K562 (cell line): ENCODE measurements around the gene HOXC5. TPM values are rescaled to one million over a fixed set of nuclear protein-coding genes. Genes with fewer than 3 reads are reported as not detected.

Source experiments
- ATAC-seq: fragments of 200-7000 bp; cut with Tn5 transposase; 3 replicates; pipeline ENCODE4 v1.9.1; 2020; ENCODE audit warnings: moderate library complexity
- BruUV-seq: library from RNA; stranded (reverse); fragments of 400-500 nt; replicated peaks from 2 replicates; lab custom pipeline; 2021; lab: Mats Ljungman, UMichigan
- CTCF ChIA-PET: fragments of 300-600 bp; formaldehyde crosslinking; extraction: SDS; loops from one replicate; lab custom pipeline; 2021; ENCODE audit warnings: low intra/inter-chr PET ratio; lab: Yijun Ruan, JAX
- POLR2A ChIA-PET: fragments of 300-600, 350-650 bp; sonication (Branson Sonifier 250); formaldehyde crosslinking; extraction: SDS; loops from one replicate; lab custom pipeline; 2021; ENCODE audit warnings: antibody characterized with exemption, inconsistent platforms; lab: Yijun Ruan, JAX
- DNase-seq, 4 experiments: peaks; one replicate each; pipeline versions ENCODE4 v3.0.0 to v3.0.0-alpha.2; 2011 to 2018; ENCODE audit warnings: low spot score in 3 of 4, mixed read lengths in 3 of 4; ENCODE audit errors: extremely low read depth in 1 of 4
- FAIRE-seq: peaks from 2 replicates; lab custom pipeline; 2011; peaks lifted over from hg19 to GRCh38; lab: Jason Lieb, UNC
- H2AFZ ChIP-seq: 2 replicates; pipeline ENCODE4 v1.6.0; 2011; ENCODE audit warnings: low read depth, low read length, control low read depth, inconsistent platforms
- H3K27ac ChIP-seq: fragments of 200-600 bp; 3 replicates; pipeline ENCODE4 v1.8.0; 2011; ENCODE audit warnings: low read depth, mild to moderate bottlenecking, control low read depth, inconsistent platforms, low read length, moderate library complexity, mixed read lengths; ENCODE audit errors: extremely low read depth
- H3K27me3 ChIP-seq, 2 experiments: fragments of 300-600 bp in 1 of 2; 2 replicates in 1 of 2; 3 replicates in 1 of 2; pipeline versions ENCODE4 v1.6.0 to v1.8.0; 2011; ENCODE audit warnings: inconsistent platforms in 2 of 2, low read length in 2 of 2, mild to moderate bottlenecking in 1 of 2, mixed read lengths in 1 of 2, moderate library complexity in 1 of 2; ENCODE audit not compliant: control insufficient read depth in 2 of 2, insufficient read depth in 2 of 2
- H3K36me3 ChIP-seq: fragments of 300-600 bp; 3 replicates; pipeline ENCODE4 v1.8.0; 2011; ENCODE audit warnings: mild to moderate bottlenecking, low read length, inconsistent platforms; ENCODE audit not compliant: control insufficient read depth, insufficient read depth
- H3K4me1 ChIP-seq, 2 experiments: fragments of 200-600 bp in 1 of 2; replicated peaks in 1 of 2; 2 replicates in 1 of 2; 3 replicates in 1 of 2; pipeline versions ENCODE4 v1.5.1 to v1.8.0; 2011; ENCODE audit warnings: inconsistent platforms in 2 of 2, low read length in 2 of 2, mild to moderate bottlenecking in 1 of 2, mixed read lengths in 1 of 2, moderate library complexity in 1 of 2; ENCODE audit not compliant: control insufficient read depth in 2 of 2, insufficient read depth in 2 of 2
- H3K4me2 ChIP-seq: 2 replicates; pipeline ENCODE4 v1.6.1; 2011; ENCODE audit warnings: low read length, control low read depth, inconsistent platforms, mixed read lengths; ENCODE audit not compliant: insufficient read depth
- H3K4me3 ChIP-seq: fragments of 200-600 bp; sonication (generic), shearing (Covaris generic); 2 replicates; pipeline ENCODE4 v1.5.1; 2016; ENCODE audit warnings: control low read depth, inconsistent platforms
- H3K79me2 ChIP-seq: fragments of 200-600 bp; 3 replicates; pipeline ENCODE4 v1.8.0; 2011; ENCODE audit warnings: low read length, inconsistent platforms; ENCODE audit not compliant: control insufficient read depth, insufficient read depth
- H3K9ac ChIP-seq, 2 experiments: 2 replicates each; pipeline versions ENCODE4 v1.6.0 to v1.6.1; 2011; ENCODE audit warnings: low read depth in 2 of 2, low read length in 2 of 2, control low read depth in 1 of 2, inconsistent platforms in 1 of 2, mild to moderate bottlenecking in 1 of 2, mixed read lengths in 1 of 2; ENCODE audit not compliant: insufficient read depth in 1 of 2
- H3K9me1 ChIP-seq: one replicate; pipeline ENCODE4 v1.6.0; 2011; ENCODE audit warnings: inconsistent platforms, mild to moderate bottlenecking, low read length, moderate library complexity; ENCODE audit not compliant: control insufficient read depth, insufficient read depth
- H3K9me3 ChIP-seq: replicated peaks from 2 replicates; pipeline ENCODE4 v1.5.1; 2011; ENCODE audit warnings: low read depth, low read length, inconsistent platforms; ENCODE audit not compliant: control insufficient read depth, insufficient read depth
- H4K20me1 ChIP-seq: replicated peaks from 2 replicates; pipeline ENCODE4 v1.6.1; 2011; ENCODE audit warnings: low read length, inconsistent platforms, mixed read lengths; ENCODE audit not compliant: control insufficient read depth, insufficient read depth
- BCOR ChIP-seq: fragments of 450-650 bp; IDR thresholded peaks from 2 replicates; pipeline ENCODE4 v1.6.1; 2016
- GTF2A2 ChIP-seq: IDR thresholded peaks from 2 replicates; pipeline ENCODE4 v1.6.1; 2016; ENCODE audit warnings: mild to moderate bottlenecking, missing genetic modification characterization, missing compliant biosample characterization
- HIVEP1 ChIP-seq: fragments of 250-450 bp; sonication (Bioruptor Pico); IDR thresholded peaks from 2 replicates; pipeline ENCODE4 v1.4.0; 2020; ENCODE audit warnings: mild to moderate bottlenecking
- HNRNPUL1 ChIP-seq: fragments of 200-400 bp; formaldehyde crosslinking; IDR thresholded peaks from 2 replicates; pipeline ENCODE4 v1.6.1; 2017; ENCODE audit warnings: low read length
- JUND ChIP-seq, 2 experiments: IDR thresholded peaks; 2 replicates in 1 of 2; 3 replicates in 1 of 2; pipeline ENCODE4 v1.6.1; 2011; ENCODE audit warnings: borderline replicate concordance in 2 of 2, low read depth in 2 of 2, low read length in 2 of 2, improper control_type of control experiment in 1 of 2, missing biosample characterization in 1 of 2, missing genetic modification characterization in 1 of 2, missing genetic modification reagents in 1 of 2
- POLR2H ChIP-seq: IDR thresholded peaks from 2 replicates; pipeline ENCODE4 v1.6.1; 2016; ENCODE audit warnings: missing genetic modification characterization, low read depth, mild to moderate bottlenecking, control low read depth, missing compliant biosample characterization, moderate library complexity
- SIRT6 ChIP-seq: IDR thresholded peaks from one replicate; pipeline ENCODE4 v1.6.1; 2012; ENCODE audit warnings: low read depth, mild to moderate bottlenecking, control low read depth, inconsistent platforms, low read length, moderate library complexity
- SMARCA5 ChIP-seq: fragments of 450-650 bp; IDR thresholded peaks from 2 replicates; pipeline ENCODE4 v1.6.1; 2016
- ZFPM2 ChIP-seq: fragments of 250-450 bp; sonication (Bioruptor Pico); IDR thresholded peaks from 2 replicates; pipeline ENCODE4 v1.5.1; 2022; ENCODE audit warnings: mild to moderate bottlenecking
- ZNF263 ChIP-seq: sonication (generic); formaldehyde crosslinking; IDR thresholded peaks from 2 replicates; pipeline ENCODE4 v1.8.0; 2022; ENCODE audit warnings: mild to moderate bottlenecking, missing genetic modification reagents, borderline replicate concordance
- ZNF717 ChIP-seq: fragments of 250-450 bp; sonication (Bioruptor Pico); IDR thresholded peaks from 2 replicates; pipeline ENCODE4 v1.5.0; 2021
- ZNF764 ChIP-seq: fragments of 250-450 bp; sonication (Bioruptor Pico); IDR thresholded peaks from 2 replicates; pipeline ENCODE4 v1.4.0; 2020; ENCODE audit warnings: low read depth, mild to moderate bottlenecking, moderate library complexity
- ZZZ3 ChIP-seq: fragments of 450-650 bp; IDR thresholded peaks from 2 replicates; pipeline ENCODE4 v1.6.1; 2016; ENCODE audit warnings: antibody characterized with exemption, mild to moderate bottlenecking, moderate library complexity
- WGBS: fragments of 100-300 bp; shearing (Covaris generic); methylation state at CpG from one replicate; pipeline ENCODE4 v1.1.6; 2016; ENCODE audit warnings: low coverage, mixed read lengths; ENCODE audit not compliant: insufficient coverage; ENCODE audit errors: missing lambda C conversion rate; 5-methylcytosine and 5-hydroxymethylcytosine counted together
- in situ Hi-C: fragments of 300-500 bp; cut with MboI; formaldehyde crosslinking; loops from 4 replicates; pipeline ENCODE4 v1.15.0; 2018; ENCODE audit warnings: inconsistent platforms, mixed read lengths
- intact Hi-C: fragments of 100-400 bp; cut with micrococcal nuclease; formaldehyde crosslinking; loops from 2 replicates; pipeline ENCODE4 v1.14.2; 2022
- polyA plus RNA-seq, 8 experiments: library from polyadenylated mRNA; depleted of rRNA in 4 of 8; stranded (reverse) in 5 of 8; unstranded in 3 of 8; fragments of >200 nt; fragmentation: Nextera tagmentation in 2 of 8; fragmentation: Illumina TruSeq in 1 of 8; extraction: Ambion mirVana in 2 of 8; extraction: Trizol in 1 of 8; gene quantifications; 2 replicates each; pipeline versions ENCODE4 v1.2.1 to v1.2.3, GENCODE V29; 2011 to 2014; ENCODE audit warnings: inconsistent platforms in 1 of 8, missing spikeins in 1 of 8
- total RNA-seq, 7 experiments: library from RNA; depleted of rRNA in 6 of 7; stranded (reverse); fragments of >200 nt in 6 of 7; fragmentation: Illumina TruSeq in 2 of 7; extraction: Trizol in 2 of 7; gene quantifications; 2 replicates each; pipeline versions ENCODE4 v1.2.1 to v1.2.3, GENCODE V29; 2011 to 2021; ENCODE audit warnings: low replicate concordance in 1 of 7
- TF ChIP-seq, protein P1 (sequence below): sonication (generic); formaldehyde crosslinking; IDR thresholded peaks from 2 replicates; pipeline ENCODE4 v1.8.1; 2023; ENCODE audit warnings: mild to moderate bottlenecking, missing genetic modification reagents

The HOXC5 gene
- total and polyA plus RNA-seq, 9 of the 15 experiments (the other 6 are each of a cell fraction or from before 2014, with no cell fraction given), result 0.10 to 0.44 (median 0.18) TPM; not detected in 4

DNA sequence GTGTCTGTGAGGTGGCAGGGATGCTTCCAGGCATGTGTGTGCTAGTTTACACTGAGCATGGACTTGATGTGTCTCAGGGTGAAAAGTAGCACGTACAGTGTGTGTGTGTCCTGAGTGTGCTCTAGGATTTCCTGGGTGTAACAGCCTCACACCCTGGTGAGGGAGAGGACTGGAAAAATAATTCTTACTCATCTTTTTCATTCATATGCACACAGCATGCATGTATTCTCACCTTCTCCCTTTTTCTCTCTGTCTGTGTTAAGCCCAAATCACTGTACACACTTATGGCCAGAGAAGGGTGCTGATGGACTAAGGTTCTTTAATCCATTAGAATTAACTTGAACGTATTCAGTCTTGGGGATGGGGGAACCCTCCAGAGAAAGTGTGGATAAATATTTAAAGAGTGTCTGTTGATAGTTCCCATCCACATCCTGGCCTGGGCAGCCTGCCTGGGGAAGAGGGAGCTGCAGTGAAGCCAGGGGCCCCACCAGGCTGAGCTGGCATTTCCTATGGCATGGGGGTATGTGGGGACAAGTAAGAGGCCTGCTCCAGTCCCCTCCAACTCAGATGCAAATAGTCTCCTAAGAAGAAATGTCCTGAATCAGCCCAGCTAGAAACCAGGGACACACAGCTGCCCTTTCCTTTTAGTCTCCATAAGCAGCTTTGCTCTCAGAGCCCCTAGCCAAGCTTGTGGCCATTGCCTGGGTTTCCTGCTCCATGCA is 25.2 kb upstream of the HOXC5 start (continued):
- TF ChIP-seq SIRT6 (no peak), ZNF717 (CRISPR knock-in tag) (no peak)

DNA sequence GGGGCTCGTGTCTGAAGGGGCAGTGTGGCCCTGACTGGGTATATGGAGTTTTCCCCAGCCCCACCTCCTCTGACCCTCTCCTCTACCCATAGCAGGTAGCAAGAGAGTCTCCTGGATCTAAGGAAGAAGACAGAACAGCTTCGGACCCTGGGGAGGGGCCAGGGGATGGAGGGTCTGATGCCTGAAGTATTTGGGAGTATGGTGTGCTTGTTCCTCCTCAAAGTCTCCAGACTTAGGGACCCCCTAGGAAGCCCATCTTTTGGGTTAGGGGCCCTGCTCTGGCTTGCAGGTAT is 24.6 kb upstream of the HOXC5 start:
- Histone ChIP-seq H2AFZ (no peak overlapping the region), H3K9me1 (no peaks in the 10 kb centered on the region), H3K9ac (no peak overlapping the region), H3K27me3 (no peaks in the 10 kb centered on the region), H3K4me3 (no peak overlapping the region), H3K36me3 (no peaks in the 10 kb centered on the region), H3K27ac (no peak overlapping the region), H3K79me2 (no peaks in the 10 kb centered on the region; the same call in 2 of the 3 replicates), H3K4me1 (peaks cover 22 to 38% of the 10 kb centered on the region in 2 experiments), H4K20me1 (no peaks in the 10 kb centered on the region; the same call in 1 of the 2 replicates), H3K9me3 (no peaks in the 10 kb centered on the region), H3K4me2 (no peak overlapping the region)
- FAIRE-seq (no peak), ATAC-seq (no peak), DNase-seq (no peak)
- TF ChIP-seq HIVEP1 (no peak), ZFPM2 (CRISPR knock-in tag) (no peak), ZNF263 (no peak), ZZZ3 (no peak), JUND (IDR thresholded peaks at IDR 0.05; ENCODE audit: borderline replicate concordance, low read depth, low read length) (no peak), JUND (tag; IDR thresholded peaks at IDR 0.05; ENCODE audit: borderline replicate concordance, low read depth, low read length) (no peak), POLR2H (tag) (no peak), SMARCA5 (no peak), BCOR (no peak), GTF2A2 (tag) (no peak), HNRNPUL1 (no peak), ZNF764 (CRISPR knock-in tag) (no peak)
- TF ChIP-seq, protein P1, sequence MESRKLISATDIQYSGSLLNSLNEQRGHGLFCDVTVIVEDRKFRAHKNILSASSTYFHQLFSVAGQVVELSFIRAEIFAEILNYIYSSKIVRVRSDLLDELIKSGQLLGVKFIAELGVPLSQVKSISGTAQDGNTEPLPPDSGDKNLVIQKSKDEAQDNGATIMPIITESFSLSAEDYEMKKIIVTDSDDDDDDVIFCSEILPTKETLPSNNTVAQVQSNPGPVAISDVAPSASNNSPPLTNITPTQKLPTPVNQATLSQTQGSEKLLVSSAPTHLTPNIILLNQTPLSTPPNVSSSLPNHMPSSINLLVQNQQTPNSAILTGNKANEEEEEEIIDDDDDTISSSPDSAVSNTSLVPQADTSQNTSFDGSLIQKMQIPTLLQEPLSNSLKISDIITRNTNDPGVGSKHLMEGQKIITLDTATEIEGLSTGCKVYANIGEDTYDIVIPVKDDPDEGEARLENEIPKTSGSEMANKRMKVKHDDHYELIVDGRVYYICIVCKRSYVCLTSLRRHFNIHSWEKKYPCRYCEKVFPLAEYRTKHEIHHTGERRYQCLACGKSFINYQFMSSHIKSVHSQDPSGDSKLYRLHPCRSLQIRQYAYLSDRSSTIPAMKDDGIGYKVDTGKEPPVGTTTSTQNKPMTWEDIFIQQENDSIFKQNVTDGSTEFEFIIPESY, result no peak
- 52% methylated on average over 2 of the region's 2 CpGs for WGBS
- BruUV-seq, result no TSS peak
- in situ Hi-C loops (no loop called here), intact Hi-C loops (no loop called here)
- ChIA-PET POLR2A (interaction anchor here (0.6 to 1.5 kb wide), 6 partner anchors 9 to 1823 kb away, joined by 3 to 8 read pairs (median 4); no protein-coding TSS in a partner anchor), CTCF (interaction anchor here (1.0 kb wide), 1 partner anchor 209 kb away, joined by 3 read pairs; no protein-coding TSS in a partner anchor)
